B cell (primary cell): ENCODE measurements around the gene SDK1.

Experiments
- CTCF ChIP-seq: fragments of 200-600 bp; IDR thresholded peaks from one replicate; pipeline ENCODE4 v1.8.0; 2022; ENCODE audit warnings: antibody characterized with exemption, mild to moderate bottlenecking
- EZH2 ChIP-seq: IDR thresholded peaks from 2 replicates; pipeline ENCODE4 v1.6.1; 2012; ENCODE audit warnings: borderline replicate concordance, low read depth, mild to moderate bottlenecking, moderate library complexity, low read length; ENCODE audit not compliant: insufficient read depth, poor library complexity, severe bottlenecking

GRCh38 chr7:3778345-3778744, 477.3 kb downstream of the SDK1 start:
- TF ChIP-seq CTCF (no peak), EZH2 (no peak)
